Trophoblast cell (in vitro differentiated cells and primary cell): ENCODE measurements around the gene FGF11.
A peak's percentile ranks its signal among the peaks of the same experiment; 100 is the strongest.
"Not testable (repeated sequence)": the region's sequence is repeated elsewhere in the genome, so short reads cannot be mapped to it uniquely, and the experiment has no call there.

Experiments used
- DNase-seq, 2 donors: peaks; one replicate each; pipeline ENCODE4 v3.0.0-alpha.2; 2016
- H2AFZ ChIP-seq: 2 replicates; pipeline ENCODE4 v1.6.1; 2013; ENCODE audit warnings: low read length, moderate library complexity, mild to moderate bottlenecking; ENCODE audit not compliant: insufficient read depth, poor library complexity
- H2AK5ac ChIP-seq: 2 replicates; pipeline ENCODE4 v1.6.1; 2013; ENCODE audit warnings: mild to moderate bottlenecking, low read length
- H2BK120ac ChIP-seq: 2 replicates; pipeline ENCODE4 v1.6.1; 2013; ENCODE audit warnings: low read length, mild to moderate bottlenecking, moderate library complexity; ENCODE audit not compliant: insufficient read depth, poor library complexity
- H2BK12ac ChIP-seq: 2 replicates; pipeline ENCODE4 v1.6.1; 2013; ENCODE audit warnings: mild to moderate bottlenecking, low read length, moderate library complexity
- H2BK5ac ChIP-seq: 2 replicates; pipeline ENCODE4 v1.6.1; 2013; ENCODE audit warnings: low read length, low read depth, moderate library complexity, mild to moderate bottlenecking; ENCODE audit not compliant: poor library complexity
- H3K14ac ChIP-seq: 2 replicates; pipeline ENCODE4 v1.6.1; 2013; ENCODE audit warnings: mild to moderate bottlenecking, low read length
- H3K18ac ChIP-seq: 2 replicates; pipeline ENCODE4 v1.6.1; 2013; ENCODE audit warnings: mild to moderate bottlenecking, low read length
- H3K23ac ChIP-seq: 2 replicates; pipeline ENCODE4 v1.6.1; 2013; ENCODE audit warnings: low read length
- H3K27ac ChIP-seq: 2 replicates; pipeline ENCODE4 v1.5.1; 2013; ENCODE audit warnings: low read depth, mild to moderate bottlenecking, inconsistent platforms, low read length, moderate library complexity
- H3K27me3 ChIP-seq: 2 replicates; pipeline ENCODE4 v1.6.1; 2013; ENCODE audit warnings: inconsistent platforms, mild to moderate bottlenecking, low read length, moderate library complexity; ENCODE audit not compliant: insufficient read depth
- H3K36me3 ChIP-seq, 2 experiments: 1 replicate in 1 of 2; 2 replicates in 1 of 2; pipeline ENCODE4 v1.6.1; 2013; ENCODE audit warnings: low read length in 2 of 2, mild to moderate bottlenecking in 2 of 2, moderate library complexity in 1 of 2; ENCODE audit not compliant: insufficient read depth in 2 of 2, control insufficient read depth in 1 of 2
- H3K4ac ChIP-seq: 2 replicates; pipeline ENCODE4 v1.6.1; 2013; ENCODE audit warnings: low read depth, mild to moderate bottlenecking, low read length, moderate library complexity
- H3K4me1 ChIP-seq, 2 experiments: 1 replicate in 1 of 2; 2 replicates in 1 of 2; pipeline ENCODE4 v1.6.1; 2013; ENCODE audit warnings: low read length in 2 of 2, mild to moderate bottlenecking in 2 of 2, moderate library complexity in 1 of 2; ENCODE audit not compliant: insufficient read depth in 2 of 2, control insufficient read depth in 1 of 2
- H3K4me2 ChIP-seq: 2 replicates; pipeline ENCODE4 v1.6.1; 2013; ENCODE audit warnings: inconsistent platforms, mild to moderate bottlenecking, low read length, moderate library complexity
- H3K4me3 ChIP-seq: 2 replicates; pipeline ENCODE4 v1.5.1; 2013; ENCODE audit warnings: mild to moderate bottlenecking, low read depth, low read length, inconsistent platforms
- H3K79me1 ChIP-seq: one replicate; pipeline ENCODE4 v1.6.1; 2013; ENCODE audit warnings: low read length
- H3K79me2 ChIP-seq: 2 replicates; pipeline ENCODE4 v1.6.1; 2013; ENCODE audit warnings: low read length, mild to moderate bottlenecking; ENCODE audit not compliant: control insufficient read depth, insufficient read depth, poor library complexity
- H3K9ac ChIP-seq: 2 replicates; pipeline ENCODE4 v1.6.1; 2013; ENCODE audit warnings: mild to moderate bottlenecking, low read length
- H3K9me3 ChIP-seq: 2 replicates; pipeline ENCODE4 v1.6.1; 2013; ENCODE audit warnings: low read depth, mild to moderate bottlenecking, control low read depth, inconsistent platforms, low read length; ENCODE audit not compliant: insufficient read depth
- H4K12ac ChIP-seq: 2 replicates; pipeline ENCODE4 v1.6.1; 2013; ENCODE audit warnings: low read depth, mild to moderate bottlenecking, low read length, moderate library complexity
- H4K8ac ChIP-seq: 2 replicates; pipeline ENCODE4 v1.6.1; 2013; ENCODE audit warnings: low read depth, mild to moderate bottlenecking, low read length, moderate library complexity
- H4K91ac ChIP-seq: one replicate; pipeline ENCODE4 v1.6.1; 2013; ENCODE audit warnings: low read depth, mild to moderate bottlenecking, low read length, moderate library complexity
- WGBS: extraction: QIAGEN DNeasy Blood & Tissue Kit; methylation state at CpG from one replicate; pipeline ENCODE4 v1.1.7; 2013; ENCODE audit warnings: missing lambda C conversion rate; ENCODE audit not compliant: insufficient read length, insufficient coverage; ENCODE audit errors: extremely low coverage; 5-methylcytosine and 5-hydroxymethylcytosine counted together

Gene FGF11

DNA sequence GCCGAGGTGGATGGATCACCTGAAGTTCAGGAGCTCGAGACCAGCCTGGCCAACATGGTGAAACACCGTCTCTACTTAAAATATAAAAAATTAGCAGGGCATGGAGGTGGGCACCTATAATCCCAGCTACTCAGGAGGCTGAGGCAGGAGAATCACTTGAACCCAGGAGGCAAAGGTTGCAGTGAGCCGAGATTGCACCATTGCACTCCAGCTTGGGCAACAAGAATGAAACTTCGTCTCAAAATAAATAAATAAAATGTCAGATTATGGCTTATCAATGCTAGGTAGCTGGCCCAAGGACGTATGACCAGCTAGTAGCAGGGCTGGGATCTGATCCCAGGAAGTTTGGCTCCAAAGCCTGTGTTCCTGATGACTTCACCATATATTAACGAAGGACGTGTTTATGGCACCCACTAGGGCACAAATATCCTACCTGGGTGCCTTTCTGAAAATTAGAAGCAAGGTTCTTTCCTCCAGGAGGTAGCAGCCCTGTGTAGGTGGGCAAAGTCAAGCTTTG lies 31.2 kb downstream of the FGF11 start:
- not testable (repeated sequence) for H2BK12ac ChIP-seq, H3K79me2 ChIP-seq, H2BK120ac ChIP-seq, H3K14ac ChIP-seq, H4K91ac ChIP-seq, H2AK5ac ChIP-seq, H3K79me1 ChIP-seq, DNase-seq, H2BK5ac ChIP-seq, H3K23ac ChIP-seq, H3K27me3 ChIP-seq, H3K18ac ChIP-seq, H2AFZ ChIP-seq, H4K8ac ChIP-seq, H3K4me3 ChIP-seq, H4K12ac ChIP-seq, H3K4me1 ChIP-seq, H3K9me3 ChIP-seq, H3K27ac ChIP-seq, H3K4me2 ChIP-seq, H3K4ac ChIP-seq
- Histone ChIP-seq H3K9ac (peak overlapping the region; percentile 64), H3K36me3 (peaks cover 15 to 18% of the 10 kb centered on the region in 2 experiments)
- WGBS, result no CpG with 5 or more reads among the region's 8 CpGs

- H3K14ac ChIP-seq, result no peak overlapping the region
- DNase-seq, result no peak
- no peak overlapping the region for H3K4ac ChIP-seq
Observed at GRCh38 chr17:7471729-7472128, 32.4 kb downstream of the FGF11 start.

DNA sequence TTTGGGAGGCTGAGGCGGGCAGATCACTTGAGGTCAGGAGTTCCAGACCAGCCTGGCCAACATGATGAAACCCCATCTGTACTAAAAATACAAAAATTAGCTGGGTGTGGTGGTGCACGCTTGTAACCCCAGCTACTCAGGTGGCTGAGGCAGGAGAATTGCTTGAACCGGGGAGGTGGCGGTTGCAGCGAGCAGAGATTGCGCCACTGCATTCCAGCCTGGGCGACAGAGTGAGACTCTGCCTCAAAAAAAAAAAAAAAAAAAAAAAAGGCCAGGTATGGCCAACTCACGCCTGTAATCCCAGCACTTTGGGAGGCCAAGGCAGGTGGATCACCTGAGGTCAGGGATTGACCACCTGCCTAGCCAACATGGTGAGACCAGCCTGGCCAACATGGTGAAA lies 35.5 kb downstream of the FGF11 start:
- not testable (repeated sequence) for H3K9ac ChIP-seq, H2AK5ac ChIP-seq, H3K4ac ChIP-seq, H2AFZ ChIP-seq, H3K18ac ChIP-seq, H3K4me3 ChIP-seq, H3K36me3 ChIP-seq, H2BK5ac ChIP-seq, H2BK12ac ChIP-seq, H2BK120ac ChIP-seq, H4K12ac ChIP-seq, H3K9me3 ChIP-seq, H4K8ac ChIP-seq, H3K27ac ChIP-seq, H3K23ac ChIP-seq, H3K4me2 ChIP-seq, H4K91ac ChIP-seq, H3K27me3 ChIP-seq, H3K14ac ChIP-seq
- peaks cover 30 to 36% of the 10 kb centered on the region in 2 experiments for H3K4me1 ChIP-seq
- WGBS, result no CpG with 5 or more reads among the region's 8 CpGs
- peaks cover 12% of the 10 kb centered on the region for H3K79me2 ChIP-seq
- peak; percentile 58 to 71 for DNase-seq
- H3K79me1 ChIP-seq, result peaks cover 14% of the 10 kb centered on the region

More at GRCh38 chr17:7471729-7472128, 32.4 kb downstream of the FGF11 start:
- Histone ChIP-seq H3K79me1 (no peaks in the 10 kb centered on the region), H4K8ac (no peak overlapping the region), H3K79me2 (no peaks in the 10 kb centered on the region), H3K4me2 (no peak overlapping the region), H2AK5ac (no peak overlapping the region), H4K12ac (no peak overlapping the region), H3K18ac (no peak overlapping the region), H3K4me3 (no peak overlapping the region), H4K91ac (no peak overlapping the region), H2BK5ac (no peak overlapping the region), H3K4me1 (peaks cover 15 to 19% of the 10 kb centered on the region in 2 experiments), H3K36me3 (peaks cover 4 to 6% of the 10 kb centered on the region in 2 experiments), H3K27ac (no peak overlapping the region), H2AFZ (no peak overlapping the region), H3K23ac (no peak overlapping the region), H3K9ac (no peak overlapping the region), H2BK120ac (no peak overlapping the region), H2BK12ac (no peak overlapping the region), H3K9me3 (no peaks in the 10 kb centered on the region), H3K27me3 (no peaks in the 10 kb centered on the region)
- WGBS, result no CpG with 5 or more reads among the region's 2 CpGs

DNA sequence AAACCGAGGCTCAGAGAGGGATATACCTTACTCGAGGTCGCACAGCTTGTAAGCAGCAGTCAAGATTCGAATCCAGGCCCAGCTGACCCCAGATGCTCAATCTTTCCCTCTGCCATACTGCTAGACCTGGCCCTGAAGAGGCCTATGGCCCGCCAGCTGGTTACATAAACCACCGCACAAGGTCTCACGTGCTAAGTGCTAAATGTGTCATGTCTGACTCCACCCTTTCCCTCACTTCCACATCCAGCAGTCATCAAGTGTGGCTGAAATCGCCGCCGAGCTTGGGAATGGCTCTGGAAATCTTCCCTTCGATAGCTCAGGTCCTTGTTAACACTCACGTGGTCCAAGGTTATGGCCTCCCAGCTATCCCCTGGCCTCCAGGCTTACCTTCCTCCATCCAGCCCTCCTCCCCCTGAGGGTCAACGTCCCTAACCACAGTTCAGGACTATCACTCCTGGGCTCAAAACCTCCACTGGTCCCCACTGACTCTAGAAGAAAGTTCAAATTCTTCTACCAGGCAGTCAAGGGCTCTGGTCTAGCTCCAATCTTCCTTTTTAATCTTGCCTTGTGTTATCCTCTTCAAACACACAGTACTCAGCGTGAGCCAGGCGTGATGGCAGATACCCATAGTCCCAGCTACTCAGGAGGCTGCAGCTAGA lies 36.6 kb downstream of the FGF11 start:
- H3K14ac ChIP-seq, result no peak overlapping the region
- H3K4ac ChIP-seq, result peak overlapping the region; percentile 19
- H3K27ac ChIP-seq, result no peak overlapping the region
- no peak overlapping the region for H4K8ac ChIP-seq
- no peak overlapping the region for H3K18ac ChIP-seq
- H2BK120ac ChIP-seq, result no peak overlapping the region
- H3K4me3 ChIP-seq, result no peak overlapping the region
- no peak overlapping the region for H3K9ac ChIP-seq
- H3K27me3 ChIP-seq, result no peaks in the 10 kb centered on the region
- H3K79me2 ChIP-seq, result peaks cover 14% of the 10 kb centered on the region
- H2AFZ ChIP-seq, result no peak overlapping the region
- H4K91ac ChIP-seq, result no peak overlapping the region
- no peak overlapping the region for H4K12ac ChIP-seq
- H3K9me3 ChIP-seq, result no peaks in the 10 kb centered on the region
- H2BK5ac ChIP-seq, result no peak overlapping the region
- no peak overlapping the region for H3K23ac ChIP-seq
- peaks cover 19% of the 10 kb centered on the region for H3K79me1 ChIP-seq
- no peak overlapping the region for H3K4me2 ChIP-seq
- peaks cover 0 to 2% of the 10 kb centered on the region in 2 experiments for H3K36me3 ChIP-seq
- H3K4me1 ChIP-seq, result peaks cover 33 to 40% of the 10 kb centered on the region in 2 experiments
- no peak overlapping the region for H2BK12ac ChIP-seq
- WGBS, result no CpG with 5 or more reads among the region's 15 CpGs
- no peak overlapping the region for H2AK5ac ChIP-seq
- peak in 1 of 2 donors; percentile 31 for DNase-seq
